Activated CD4-positive, alpha-beta T cell treated with anti-CD3 and anti-CD28 coated beads, Interleukin-2, amount 10 ng/mL, durations not matched to agents 24 days and 14 days (primary cell): ENCODE measurements around the gene RNASE4. TPM values are rescaled to one million over a fixed set of nuclear protein-coding genes. Genes with fewer than 3 reads are reported as not detected.
"Not testable (repeated sequence)": the region's sequence is repeated elsewhere in the genome, so short reads cannot be mapped to it uniquely, and the experiment has no call there.

ENCODE experiments used
- DNase-seq: peaks from one replicate; pipeline ENCODE4 v3.0.0; 2022
- H3K27ac Mint-ChIP-seq: one replicate; pipeline ENCODE4 v1.8.0; 2022; ENCODE audit warnings: mild to moderate bottlenecking, mixed read lengths
- H3K27me3 Mint-ChIP-seq: one replicate; pipeline ENCODE4 v1.8.0; 2022; ENCODE audit warnings: mixed read lengths
- H3K36me3 Mint-ChIP-seq: one replicate; pipeline ENCODE4 v1.8.0; 2022; ENCODE audit warnings: low read depth, mild to moderate bottlenecking, mixed read lengths
- H3K4me1 Mint-ChIP-seq: one replicate; pipeline ENCODE4 v1.8.0; 2021; ENCODE audit warnings: mixed read lengths
- H3K4me3 Mint-ChIP-seq: one replicate; pipeline ENCODE4 v1.8.0; 2022; ENCODE audit warnings: mild to moderate bottlenecking, moderate library complexity, mixed read lengths
- H3K9me3 Mint-ChIP-seq: one replicate; pipeline ENCODE4 v1.8.0; 2021; ENCODE audit warnings: mixed read lengths
- intact Hi-C: fragments of 100-400 bp; cut with micrococcal nuclease; formaldehyde crosslinking; loops from one replicate; pipeline ENCODE4 v1.15.1; 2023
- total RNA-seq: library from RNA; stranded (reverse); gene quantifications from 2 replicates; pipeline ENCODE4 v1.2.3, GENCODE V29; 2022

RNASE4 gene
- total RNA-seq, 1 donor from 2014 or later = 0.26 TPM

GRCh38 chr14:20697273-20698017 is 13.1 kb downstream of the RNASE4 start:
- no peak overlapping the region for H3K4me3 Mint-ChIP-seq
- H3K4me1 Mint-ChIP-seq = peaks cover 4% of the 10 kb centered on the region
- intact Hi-C loops = loop anchor here (1.0 to 2.0 kb wide), 3 partner anchors 158 to 273 kb away; no protein-coding TSS in a partner anchor
- DNase-seq = peak; percentile 90
- no peaks in the 10 kb centered on the region for H3K9me3 Mint-ChIP-seq
- peaks cover 7% of the 10 kb centered on the region for H3K27me3 Mint-ChIP-seq
- no peaks in the 10 kb centered on the region for H3K36me3 Mint-ChIP-seq
- no peak overlapping the region for H3K27ac Mint-ChIP-seq

GRCh38 chr14:20698018-20698329 is 13.6 kb downstream of the RNASE4 start:
- Mint-ChIP-seq H3K9me3 (no peaks in the 10 kb centered on the region), H3K27ac (no peak overlapping the region), H3K4me3 (no peak overlapping the region), H3K4me1 (peaks cover 3% of the 10 kb centered on the region), H3K27me3 (peaks cover 7% of the 10 kb centered on the region), H3K36me3 (no peaks in the 10 kb centered on the region)
- DNase-seq = no peak
- intact Hi-C loops = no loop called here

- no peak for DNase-seq
- Mint-ChIP-seq H3K4me1 (peaks cover 3% of the 10 kb centered on the region), H3K27ac (no peak overlapping the region), H3K4me3 (no peak overlapping the region), H3K9me3 (no peaks in the 10 kb centered on the region), H3K36me3 (no peaks in the 10 kb centered on the region), H3K27me3 (peaks cover 7% of the 10 kb centered on the region)
- intact Hi-C loops = no loop called here
Observed at GRCh38 chr14:20698934-20699333, 14.6 kb downstream of the RNASE4 start.

GRCh38 chr14:20699931-20700330 is 15.6 kb downstream of the RNASE4 start:
- no peaks in the 10 kb centered on the region for H3K36me3 Mint-ChIP-seq
- intact Hi-C loops = no loop called here

GRCh38 chr14:20700965-20701364 is 16.6 kb downstream of the RNASE4 start:
- H3K36me3 Mint-ChIP-seq, H3K4me1 Mint-ChIP-seq, H3K27ac Mint-ChIP-seq, intact Hi-C loops, H3K4me3 Mint-ChIP-seq, H3K9me3 Mint-ChIP-seq, DNase-seq, H3K27me3 Mint-ChIP-seq: not testable (repeated sequence)

More at GRCh38 chr14:20699931-20700330, 15.6 kb downstream of the RNASE4 start:
- Mint-ChIP-seq H3K4me3 (no peak overlapping the region), H3K9me3 (no peaks in the 10 kb centered on the region), H3K27ac (no peak overlapping the region), H3K27me3 (peaks cover 7% of the 10 kb centered on the region), H3K4me1 (peaks cover 3% of the 10 kb centered on the region)
- DNase-seq = no peak

- no peaks in the 10 kb centered on the region for H3K9me3 Mint-ChIP-seq
- no peak overlapping the region for H3K4me3 Mint-ChIP-seq
- intact Hi-C loops = no loop called here
- no peak for DNase-seq
- H3K27me3 Mint-ChIP-seq = no peaks in the 10 kb centered on the region
- H3K36me3 Mint-ChIP-seq = no peaks in the 10 kb centered on the region
- no peak overlapping the region for H3K27ac Mint-ChIP-seq
- H3K4me1 Mint-ChIP-seq = no peaks in the 10 kb centered on the region
Observed at GRCh38 chr14:20706657-20707355, 22.4 kb downstream of the RNASE4 start.

GRCh38 chr14:20707622-20708021 is 23.3 kb downstream of the RNASE4 start:
- H3K27ac Mint-ChIP-seq = no peak overlapping the region
- no peaks in the 10 kb centered on the region for H3K27me3 Mint-ChIP-seq
- intact Hi-C loops = no loop called here
- no peaks in the 10 kb centered on the region for H3K36me3 Mint-ChIP-seq
- H3K4me1 Mint-ChIP-seq = no peaks in the 10 kb centered on the region
- H3K4me3 Mint-ChIP-seq = no peak overlapping the region
- H3K9me3 Mint-ChIP-seq = no peaks in the 10 kb centered on the region
- DNase-seq = no peak

GRCh38 chr14:20711261-20711660 is 26.9 kb downstream of the RNASE4 start:
- no peak for DNase-seq
- no peak overlapping the region for H3K27ac Mint-ChIP-seq
- no peaks in the 10 kb centered on the region for H3K9me3 Mint-ChIP-seq
- H3K27me3 Mint-ChIP-seq = no peaks in the 10 kb centered on the region
- intact Hi-C loops = no loop called here
- no peak overlapping the region for H3K4me3 Mint-ChIP-seq
- H3K36me3 Mint-ChIP-seq = no peaks in the 10 kb centered on the region
- no peaks in the 10 kb centered on the region for H3K4me1 Mint-ChIP-seq

- H3K27me3 Mint-ChIP-seq = peaks cover under 1% of the 10 kb centered on the region
- H3K36me3 Mint-ChIP-seq = no peaks in the 10 kb centered on the region
- DNase-seq = no peak
- H3K9me3 Mint-ChIP-seq = no peaks in the 10 kb centered on the region
- intact Hi-C loops = no loop called here
- no peak overlapping the region for H3K4me3 Mint-ChIP-seq
- H3K4me1 Mint-ChIP-seq = no peaks in the 10 kb centered on the region
- no peak overlapping the region for H3K27ac Mint-ChIP-seq
Observed at GRCh38 chr14:20711685-20712084, 27.3 kb downstream of the RNASE4 start.

- no peak for DNase-seq
- intact Hi-C loops = no loop called here
- no peaks in the 10 kb centered on the region for H3K36me3 Mint-ChIP-seq
Observed at GRCh38 chr14:20712904-20713303, 28.5 kb downstream of the RNASE4 start.

GRCh38 chr14:20714593-20715250 is 30.4 kb downstream of the RNASE4 start:
- intact Hi-C loops = no loop called here
- H3K36me3 Mint-ChIP-seq = no peaks in the 10 kb centered on the region
- no peak overlapping the region for H3K4me3 Mint-ChIP-seq
- H3K27ac Mint-ChIP-seq = no peak overlapping the region
- no peaks in the 10 kb centered on the region for H3K4me1 Mint-ChIP-seq
- H3K9me3 Mint-ChIP-seq = no peaks in the 10 kb centered on the region
- H3K27me3 Mint-ChIP-seq = peaks cover 6% of the 10 kb centered on the region
- no peak for DNase-seq

More at GRCh38 chr14:20712904-20713303, 28.5 kb downstream of the RNASE4 start:
- H3K4me3 Mint-ChIP-seq = no peak overlapping the region
- no peaks in the 10 kb centered on the region for H3K9me3 Mint-ChIP-seq
- H3K27me3 Mint-ChIP-seq = peaks cover 3% of the 10 kb centered on the region
- H3K4me1 Mint-ChIP-seq = no peaks in the 10 kb centered on the region
- no peak overlapping the region for H3K27ac Mint-ChIP-seq

GRCh38 chr14:20719777-20720176 is 35.4 kb downstream of the RNASE4 start:
- no peaks in the 10 kb centered on the region for H3K9me3 Mint-ChIP-seq
- DNase-seq = no peak
- no peak overlapping the region for H3K27ac Mint-ChIP-seq
- H3K27me3 Mint-ChIP-seq = peaks cover 26% of the 10 kb centered on the region
- intact Hi-C loops = no loop called here
- H3K4me3 Mint-ChIP-seq = no peak overlapping the region
- H3K4me1 Mint-ChIP-seq = no peaks in the 10 kb centered on the region
- no peaks in the 10 kb centered on the region for H3K36me3 Mint-ChIP-seq

GRCh38 chr14:20720741-20721140 is 36.4 kb downstream of the RNASE4 start:
- intact Hi-C loops = no loop called here
- Mint-ChIP-seq H3K36me3 (no peaks in the 10 kb centered on the region), H3K27ac (no peak overlapping the region)

GRCh38 chr14:20722016-20722415 is 37.7 kb downstream of the RNASE4 start:
- no peak for DNase-seq
- no peak overlapping the region for H3K27ac Mint-ChIP-seq
- peaks cover 29% of the 10 kb centered on the region for H3K27me3 Mint-ChIP-seq
- no peaks in the 10 kb centered on the region for H3K36me3 Mint-ChIP-seq
- intact Hi-C loops = no loop called here
- no peaks in the 10 kb centered on the region for H3K9me3 Mint-ChIP-seq
- H3K4me3 Mint-ChIP-seq = no peak overlapping the region
- H3K4me1 Mint-ChIP-seq = no peaks in the 10 kb centered on the region

More at GRCh38 chr14:20720741-20721140, 36.4 kb downstream of the RNASE4 start:
- no peaks in the 10 kb centered on the region for H3K4me1 Mint-ChIP-seq
- no peaks in the 10 kb centered on the region for H3K9me3 Mint-ChIP-seq
- H3K27me3 Mint-ChIP-seq = peaks cover 26% of the 10 kb centered on the region
- H3K4me3 Mint-ChIP-seq = no peak overlapping the region
- no peak for DNase-seq
